ENCODE data around the gene FOXO3.

GRCh38 chr6:108597572-108598304, 37.0 kb downstream of the FOXO3 start:
- TF ChIP-seq CTCF (conservative IDR thresholded peaks at IDR 0.05 in 1 of 2, IDR thresholded peaks at IDR 0.05 in 1 of 2; ENCODE audit: low read depth in 1 of 2, low read length in 2 of 2) (no peak), EZH2 (IDR thresholded peaks at IDR 0.05; ENCODE audit: low read length, missing control alignments) (no peak)
